Activated effector memory CD4-positive, alpha-beta T cell treated with anti-CD3 and anti-CD28 coated beads, Interleukin-2, amount 50 U/mL, for 16 hours (primary cell): ENCODE measurements around the gene AP2A2.
"Not testable (repeated sequence)": the region's sequence is repeated elsewhere in the genome, so short reads cannot be mapped to it uniquely, and the experiment has no call there.

Experiments used
- DNase-seq: peaks from one replicate; pipeline ENCODE4 v3.0.0-alpha.2; 2020

The AP2A2 gene

GRCh38 chr11:1000357-1001278, 74.9 kb downstream of the AP2A2 start:
- no peak for DNase-seq

DNA sequence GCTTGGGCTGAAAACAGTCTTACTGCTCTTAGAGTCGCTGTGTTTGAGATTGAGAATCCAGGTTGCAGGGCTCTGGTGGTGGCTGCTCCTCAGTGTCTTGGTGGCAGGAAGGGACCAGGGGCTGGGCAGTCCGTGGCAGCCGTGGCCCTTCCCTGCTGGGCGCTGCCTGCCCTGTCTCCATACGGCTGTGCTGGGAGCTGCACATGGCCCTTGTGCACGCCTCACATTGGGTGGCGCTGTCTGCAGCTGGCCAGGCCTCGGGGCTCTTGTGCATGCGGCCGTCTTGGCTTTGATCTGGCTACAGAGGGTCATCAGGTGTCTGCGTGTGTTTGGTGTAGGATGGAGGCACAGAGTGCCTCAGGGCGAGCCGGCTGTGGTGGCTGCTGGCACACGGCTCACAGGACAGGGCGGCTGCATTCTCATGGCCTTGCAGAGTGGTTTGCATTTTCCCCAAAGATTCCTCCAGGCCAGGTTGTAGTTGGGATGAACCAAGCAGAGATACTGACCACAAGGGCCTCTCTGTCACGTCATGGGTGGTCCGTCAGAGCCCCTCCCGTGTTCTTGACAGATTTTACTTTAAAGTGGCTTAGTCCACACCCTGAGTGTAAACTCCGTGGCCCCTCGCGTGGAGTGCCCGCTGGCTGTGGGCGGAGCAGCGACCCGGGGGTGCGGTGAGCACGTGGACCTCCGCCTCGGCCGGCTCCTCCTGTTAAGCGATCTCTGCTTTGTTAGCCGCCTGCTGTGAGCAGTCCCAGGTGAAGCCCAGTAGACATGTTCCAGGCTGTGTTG, 76.1 kb downstream of the AP2A2 start:
- DNase-seq: no peak

DNA sequence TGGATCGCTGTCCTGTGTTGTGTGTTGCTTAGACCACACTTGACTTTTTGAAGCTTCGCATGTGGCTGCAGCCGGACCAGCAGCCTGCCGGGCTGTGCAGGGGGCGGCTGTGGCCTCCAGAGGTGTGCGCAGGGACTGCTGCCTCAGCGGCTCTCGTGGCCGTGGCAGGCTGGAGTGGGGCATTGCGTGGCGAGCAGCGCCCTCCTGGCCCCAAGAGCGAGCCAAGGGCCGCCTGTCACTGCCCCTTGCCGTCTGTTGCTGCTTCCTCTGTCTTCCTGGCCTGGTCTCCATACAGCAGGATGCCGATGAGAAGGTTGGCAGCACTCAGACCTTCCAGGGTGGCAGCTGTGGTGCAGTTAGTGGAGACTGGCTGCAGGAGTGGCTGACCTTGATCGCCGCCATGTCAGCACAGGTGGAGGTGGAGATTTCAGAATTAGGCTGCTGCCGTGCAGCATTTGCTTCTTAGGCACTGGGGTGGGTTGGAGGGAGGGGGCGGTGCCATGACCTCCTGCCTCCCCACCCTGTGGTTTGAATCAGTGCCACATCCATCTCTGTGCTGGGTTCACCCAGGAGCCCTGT, 76.8 kb downstream of the AP2A2 start:
- DNase-seq: no peak

DNA sequence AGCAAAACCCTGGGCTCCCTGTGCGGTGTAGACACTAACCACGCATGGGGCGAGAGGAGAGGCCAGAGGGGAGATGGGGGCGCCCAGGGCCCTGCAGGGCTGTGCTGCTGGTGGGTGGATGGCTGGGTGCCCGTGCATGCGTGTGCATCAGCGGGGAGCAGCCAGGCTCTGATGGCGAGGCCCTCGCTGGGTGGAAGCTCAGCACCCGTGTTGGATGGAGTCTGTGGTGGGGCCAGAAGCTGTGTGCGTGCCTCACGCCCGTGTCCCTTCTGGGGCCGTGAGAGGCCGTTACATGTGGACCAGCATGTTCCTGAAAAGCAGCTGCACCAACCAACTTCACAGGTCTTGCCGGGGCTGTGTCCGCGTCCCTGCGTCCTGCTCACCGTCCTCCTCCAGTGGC, 77.5 kb downstream of the AP2A2 start:
- DNase-seq: no peak

DNA sequence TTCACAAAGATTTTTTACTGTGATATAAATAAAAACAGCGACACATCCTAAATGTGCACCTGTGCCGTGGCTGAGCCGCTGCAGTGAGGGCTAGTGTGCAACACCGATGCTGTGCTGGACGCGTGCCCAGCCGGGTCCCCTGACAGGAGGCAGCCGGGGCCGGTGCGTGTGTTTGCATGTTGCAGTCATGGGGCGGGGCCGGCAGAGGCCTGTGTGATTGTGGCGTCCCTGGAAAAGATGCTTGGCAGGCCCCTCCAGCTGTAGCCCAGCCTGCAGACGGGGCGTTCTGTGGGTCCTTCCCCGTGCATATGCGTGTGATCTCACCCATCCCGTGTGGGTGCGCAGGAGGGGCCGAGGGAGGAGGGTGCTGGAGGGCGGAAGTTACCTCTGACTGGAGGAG, 80.3 kb downstream of the AP2A2 start:
- no peak for DNase-seq

- no peak for DNase-seq
These were observed 81.1 kb downstream of the AP2A2 start for GRCh38 chr11:1006762-1007161.

DNA sequence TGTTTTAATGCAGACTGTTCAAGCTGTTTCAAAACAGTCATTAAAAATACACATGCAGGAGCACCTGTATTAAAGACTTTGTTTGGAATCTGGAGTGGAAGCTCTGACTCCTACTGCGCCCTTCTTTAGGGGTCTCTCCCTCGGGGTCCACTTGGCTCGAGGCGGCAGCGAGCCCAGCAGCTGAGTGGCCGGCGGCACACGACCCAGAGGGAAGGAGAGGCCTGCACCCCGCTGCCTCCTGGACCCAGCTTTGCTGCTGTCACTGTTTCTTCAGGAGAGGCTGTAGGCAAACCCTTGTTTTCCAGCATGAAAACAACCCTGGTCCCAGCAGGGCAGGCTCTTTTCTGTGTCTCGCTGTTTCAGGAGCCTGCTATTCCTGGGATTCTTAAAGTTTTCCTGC, 81.6 kb downstream of the AP2A2 start:
- no peak for DNase-seq

DNA sequence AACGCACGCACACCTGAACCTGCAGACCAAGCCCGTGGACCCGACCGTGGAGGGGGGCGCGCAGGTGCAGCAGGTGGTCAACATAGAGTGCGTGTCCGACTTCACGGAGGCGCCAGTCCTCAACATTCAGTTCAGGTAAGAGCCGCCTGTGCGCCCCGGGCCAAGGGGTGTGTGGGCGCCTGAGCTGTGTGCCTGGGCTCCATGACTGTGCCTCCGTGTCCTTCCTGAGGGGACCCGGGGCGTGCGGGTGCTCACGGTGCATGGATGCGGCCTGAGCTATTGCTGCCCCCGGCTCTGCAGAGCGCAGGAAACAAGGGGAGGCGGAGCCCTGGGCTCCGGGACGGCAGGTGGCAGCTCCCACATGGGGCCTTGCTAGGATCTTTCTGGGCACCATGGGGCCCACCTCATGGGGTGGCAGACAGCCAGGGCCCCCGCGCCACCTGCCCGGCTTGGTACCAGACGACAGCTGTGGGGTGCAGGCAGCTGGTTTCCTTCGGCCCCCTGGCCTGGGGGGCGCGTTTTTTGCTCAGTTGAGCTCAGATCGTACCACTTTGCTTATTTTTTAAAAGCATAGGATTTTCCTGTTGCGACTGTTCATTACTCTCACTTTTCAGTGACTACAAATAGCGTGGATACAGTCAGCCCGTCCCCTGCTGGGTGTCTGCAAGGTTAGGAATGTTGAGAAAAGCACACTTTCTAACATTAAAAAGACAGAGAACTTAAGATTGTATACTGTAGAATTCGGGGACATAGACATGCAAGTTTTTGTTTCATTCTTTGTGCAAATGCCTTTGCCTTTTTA, 82.5 kb downstream of the AP2A2 start:
- DNase-seq: no peak

DNA sequence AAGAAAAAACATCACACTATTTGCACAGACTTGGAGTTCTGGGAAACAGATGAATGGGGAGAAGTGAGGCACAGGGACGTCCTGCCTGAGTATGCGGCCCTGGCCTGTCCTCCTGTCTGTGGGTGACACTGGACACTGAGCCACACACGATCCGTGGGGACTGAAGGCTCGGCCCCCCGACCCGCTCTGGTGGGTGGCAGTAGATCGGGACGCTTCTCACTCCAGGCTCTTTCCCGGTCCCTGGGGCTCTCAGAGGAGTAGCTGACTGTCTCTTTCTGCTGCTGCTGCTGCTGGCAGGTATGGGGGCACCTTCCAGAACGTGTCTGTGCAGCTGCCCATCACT, 83.1 kb downstream of the AP2A2 start:
- DNase-seq: no peak

DNA sequence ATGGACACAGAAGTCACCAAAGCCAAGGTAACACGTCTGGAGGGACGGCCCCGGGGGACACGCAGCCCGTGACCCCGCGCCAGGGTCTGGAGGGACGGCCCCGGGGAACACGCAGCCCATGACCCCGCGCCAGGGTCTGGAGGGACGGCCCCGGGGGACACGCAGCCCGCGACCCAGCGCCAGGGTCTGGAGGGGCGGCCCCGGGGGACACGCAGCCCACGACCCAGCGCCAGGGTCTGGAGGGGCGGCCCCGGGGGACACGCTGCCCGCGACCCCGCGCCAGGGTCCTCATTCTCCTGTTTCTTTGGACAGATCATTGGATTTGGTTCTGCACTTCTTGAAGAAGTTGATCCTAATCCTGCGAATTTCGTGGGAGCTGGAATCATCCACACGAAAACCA, 83.7 kb downstream of the AP2A2 start:
- no peak for DNase-seq

DNA sequence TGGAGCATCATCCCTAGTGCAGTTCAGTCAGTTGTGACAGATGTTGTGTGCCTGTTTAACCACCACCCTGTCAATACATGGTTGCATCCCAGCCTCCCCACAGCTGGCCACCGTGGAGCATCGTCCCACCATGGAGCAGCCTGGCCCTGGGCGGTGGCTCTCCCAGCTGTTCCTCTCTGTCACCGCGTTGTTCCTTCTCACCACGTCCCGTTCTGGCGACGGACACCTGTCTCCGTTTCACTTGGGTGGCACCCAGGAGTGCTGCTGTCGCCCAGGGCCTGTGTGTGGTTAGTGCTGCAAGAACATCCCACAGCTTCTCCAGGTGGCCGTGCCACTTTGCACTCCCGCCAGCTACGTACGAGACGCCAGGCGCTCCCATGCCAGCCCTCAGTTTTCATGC, 84.3 kb downstream of the AP2A2 start:
- DNase-seq: no peak

- DNase-seq: no peak
These were observed 85.1 kb downstream of the AP2A2 start for GRCh38 chr11:1010551-1011319.

- no peak for DNase-seq
These were observed 85.6 kb downstream of the AP2A2 start for GRCh38 chr11:1011320-1011698.

DNA sequence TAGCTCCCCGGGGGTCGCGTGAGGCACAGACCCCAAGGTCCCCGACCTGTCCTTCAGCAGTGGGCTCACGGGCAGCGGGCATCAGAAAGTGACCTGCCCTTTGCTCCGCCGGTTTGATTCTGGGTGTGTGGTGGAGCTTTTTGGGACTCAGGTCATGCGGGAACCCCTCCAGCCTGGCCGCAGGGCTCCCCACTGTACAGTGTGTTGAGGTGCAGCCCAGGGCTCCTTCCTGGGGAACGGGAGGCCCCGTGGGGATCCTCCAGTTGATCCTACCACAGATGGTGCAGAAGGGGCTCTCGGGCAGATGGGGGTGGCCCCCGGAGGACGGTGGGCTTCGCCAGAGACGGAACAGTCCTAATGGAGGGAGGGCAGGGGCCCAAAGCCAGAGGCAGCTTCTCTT, 86.6 kb downstream of the AP2A2 start:
- DNase-seq: no peak

DNA sequence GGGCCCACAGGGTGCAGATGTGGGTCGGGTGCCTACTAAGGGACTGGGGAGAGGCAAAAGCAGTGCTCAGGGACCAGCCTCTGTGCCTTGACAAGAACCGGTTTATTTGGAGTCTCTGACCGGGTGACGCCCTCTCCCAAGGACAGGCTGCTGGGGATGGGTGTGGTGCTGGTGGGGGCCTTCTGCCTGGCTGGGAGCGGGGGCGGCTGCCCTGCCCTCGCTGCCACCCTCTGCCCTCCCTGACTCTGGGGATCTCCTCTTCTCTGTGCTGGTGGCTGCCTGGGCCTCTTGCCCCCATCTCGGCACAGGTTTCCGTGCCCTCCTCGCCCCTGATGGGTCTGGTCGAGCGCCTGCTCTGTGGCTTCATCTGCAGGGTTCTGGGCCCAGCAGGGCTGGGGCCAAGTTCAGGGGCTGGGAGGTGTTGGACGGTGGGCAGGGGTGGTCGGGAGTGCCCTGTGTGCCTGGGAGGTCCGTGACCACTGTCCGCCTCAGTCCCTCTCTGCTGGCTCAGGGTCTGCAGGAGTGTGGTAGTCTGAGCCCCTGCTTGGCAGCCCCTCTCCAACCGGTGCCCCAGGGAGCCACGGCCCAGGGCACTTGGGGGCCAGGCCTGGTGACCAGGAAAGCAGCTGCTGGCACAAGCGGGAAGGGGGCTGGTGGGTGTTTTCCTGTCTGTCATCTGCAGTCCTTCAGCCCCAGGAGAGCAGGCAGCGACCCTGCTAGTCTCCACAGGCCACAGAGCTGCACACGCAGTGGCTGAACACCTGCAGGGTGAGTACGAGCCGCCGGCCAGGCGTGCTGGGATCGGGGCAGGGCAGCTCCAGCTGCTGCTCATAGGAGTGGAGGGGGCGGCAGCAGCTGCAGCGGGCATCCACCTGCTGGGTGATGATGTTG, 87.3 kb downstream of the AP2A2 start:
- DNase-seq: no peak

DNA sequence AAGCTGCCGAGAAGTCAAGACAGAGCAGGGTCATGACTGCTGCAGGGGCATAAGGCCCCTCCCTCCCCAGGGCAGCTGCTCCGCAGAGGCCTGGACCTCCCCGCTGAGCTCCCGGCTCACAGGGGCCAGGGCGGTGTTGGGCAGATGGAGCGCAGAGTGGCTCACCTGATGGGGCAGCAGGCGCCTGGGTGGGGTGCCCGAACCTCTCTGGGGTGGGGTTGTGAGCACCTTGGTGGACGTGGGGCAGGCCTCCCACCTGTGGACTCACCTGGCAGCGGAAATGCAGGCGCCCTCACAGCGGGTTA, 87.9 kb downstream of the AP2A2 start:
- no peak for DNase-seq

DNA sequence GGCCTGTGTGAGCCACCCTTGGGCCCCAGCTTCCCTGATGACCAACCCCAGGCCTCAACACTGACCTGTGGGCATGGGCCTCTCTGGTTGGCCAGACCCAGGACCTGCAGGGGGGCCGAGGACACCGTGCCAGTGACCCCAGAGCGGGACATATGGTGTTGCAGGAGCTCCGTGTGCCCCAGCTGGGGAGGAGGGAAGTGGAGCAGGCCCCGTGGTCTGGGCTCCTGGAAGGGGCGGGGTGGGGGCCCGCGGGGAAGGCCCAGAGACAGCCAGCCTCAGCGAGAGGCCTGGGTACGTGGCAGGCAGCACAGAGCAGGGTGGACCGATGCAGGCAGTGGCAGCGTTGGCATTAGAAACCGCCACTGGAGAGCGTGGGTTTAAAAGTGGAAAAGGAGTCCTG, 88.6 kb downstream of the AP2A2 start:
- no peak for DNase-seq

DNA sequence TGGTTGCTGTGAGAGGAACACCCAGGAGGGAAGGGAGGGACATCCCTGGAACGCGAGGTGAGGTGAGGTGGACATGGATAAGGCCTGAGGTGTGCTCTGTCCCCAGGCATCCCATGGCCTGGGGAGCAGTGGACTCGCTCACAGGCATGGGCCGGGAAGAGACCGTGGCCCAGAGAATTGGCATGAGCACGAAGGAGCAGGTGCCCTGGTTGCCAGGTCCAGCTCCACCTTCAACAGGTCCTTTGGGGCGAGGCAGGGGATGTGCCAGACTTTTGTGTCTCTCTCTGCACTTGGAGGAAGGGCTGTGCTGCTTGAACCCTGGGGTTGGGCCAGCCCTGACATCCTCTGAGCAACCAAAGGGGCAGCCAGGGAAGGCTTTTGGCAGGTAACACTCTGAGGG, 89.4 kb downstream of the AP2A2 start:
- no peak for DNase-seq

- DNase-seq: no peak
These were observed 90.3 kb downstream of the AP2A2 start for GRCh38 chr11:1015826-1016545.

GRCh38 chr11:1016610-1017126, 91.0 kb downstream of the AP2A2 start:
- DNase-seq: not testable (repeated sequence)
